Activated effector memory CD4-positive, alpha-beta T cell treated with anti-CD3 and anti-CD28 coated beads, Interleukin-2, amount 50 U/mL, for 16 hours (primary cell): ENCODE measurements around the gene PPM1H.
"Not testable (repeated sequence)": the region's sequence is repeated elsewhere in the genome, so short reads cannot be mapped to it uniquely, and the experiment has no call there.

Source experiments
- DNase-seq: peaks from one replicate; pipeline ENCODE4 v3.0.0-alpha.2; 2020

The PPM1H gene

DNA sequence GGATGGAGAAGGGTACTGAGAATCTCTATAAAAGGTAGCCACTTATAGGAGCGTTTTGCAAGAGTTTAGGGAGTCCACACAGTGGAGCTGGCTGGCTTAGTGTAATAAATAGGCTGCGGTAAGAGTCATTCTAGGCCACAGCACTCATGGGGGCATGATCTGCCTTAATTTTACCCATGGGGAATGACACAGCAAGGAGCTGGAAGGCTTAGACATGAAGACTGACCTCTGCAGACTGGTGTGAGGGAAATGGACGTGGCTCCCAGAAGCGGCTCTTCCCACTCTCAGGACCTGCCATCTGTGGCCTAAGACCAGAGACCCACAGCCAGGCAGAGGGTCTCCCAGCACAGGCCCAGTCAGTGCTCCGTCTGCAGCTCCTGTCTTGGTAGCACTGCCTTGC lies 173.3 kb downstream of the PPM1H start:
- DNase-seq, result no peak

- DNase-seq, result no peak
Observed at GRCh38 chr12:62760779-62761178, 174.2 kb downstream of the PPM1H start.

GRCh38 chr12:62760341-62760740 lies 174.6 kb downstream of the PPM1H start:
- not testable (repeated sequence) for DNase-seq

GRCh38 chr12:62758216-62758615 lies 176.7 kb downstream of the PPM1H start:
- no peak for DNase-seq

DNA sequence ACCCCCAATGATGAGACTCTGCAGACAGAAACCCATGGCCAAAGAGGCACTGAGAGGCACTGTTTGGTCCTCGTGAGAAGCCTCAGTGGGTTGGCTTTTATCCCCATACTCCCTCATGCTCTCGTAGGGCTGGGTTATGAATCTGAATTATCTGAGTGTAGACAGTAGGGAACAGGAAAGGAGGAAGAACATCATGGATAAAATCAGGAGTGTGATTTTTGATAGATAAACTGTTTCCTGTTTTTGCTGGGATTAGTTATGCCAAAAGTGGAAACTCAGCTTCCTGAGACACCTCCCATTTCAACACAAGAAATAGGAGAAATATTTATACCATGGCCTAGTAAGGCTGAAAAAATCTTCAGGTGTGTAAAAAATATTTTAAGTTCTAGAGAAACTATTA lies 177.9 kb downstream of the PPM1H start:
- no peak for DNase-seq

DNA sequence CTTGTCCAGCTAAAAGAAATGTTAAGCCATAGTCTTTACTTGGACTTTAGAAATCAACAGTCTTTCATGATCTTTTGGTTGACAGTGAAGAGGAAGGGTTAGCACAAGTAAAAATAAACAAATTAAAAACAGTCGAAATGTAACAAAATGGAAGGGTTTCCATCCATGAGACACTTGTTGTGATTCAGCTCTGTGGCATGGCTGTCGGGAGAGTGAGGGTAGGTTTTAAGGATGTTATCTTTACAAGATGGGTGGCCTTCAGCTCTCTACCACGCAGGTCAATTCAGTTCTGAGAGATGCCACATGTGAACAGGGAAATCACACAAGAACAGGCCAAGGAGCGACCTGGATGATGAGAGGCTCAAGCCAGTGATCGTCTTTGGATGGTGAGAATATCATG lies 180.2 kb downstream of the PPM1H start:
- no peak for DNase-seq

- no peak for DNase-seq
Observed at GRCh38 chr12:62751810-62752155, 183.2 kb downstream of the PPM1H start.

GRCh38 chr12:62750941-62751809 lies 183.8 kb downstream of the PPM1H start:
- no peak for DNase-seq

DNA sequence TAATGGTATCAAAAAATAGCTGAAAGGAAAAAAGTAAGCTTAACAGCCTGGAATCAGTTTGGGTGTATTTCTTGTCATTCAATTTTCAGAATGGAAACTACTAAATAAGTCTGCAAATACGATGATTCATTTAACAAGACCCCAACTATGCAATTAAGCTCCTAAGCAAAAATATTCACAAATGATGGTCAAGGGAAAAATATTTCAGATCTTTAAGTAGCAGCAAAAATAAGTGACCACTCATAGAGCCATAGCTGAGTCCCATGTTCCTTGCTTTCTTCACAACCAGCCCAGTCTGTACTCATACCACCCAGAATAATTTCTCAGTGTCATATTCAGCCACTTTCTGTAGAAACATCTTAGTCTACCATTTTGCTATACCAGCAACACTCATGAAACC lies 185.4 kb downstream of the PPM1H start:
- no peak for DNase-seq

- no peak for DNase-seq
Observed at GRCh38 chr12:62748941-62749468, 185.9 kb downstream of the PPM1H start.

DNA sequence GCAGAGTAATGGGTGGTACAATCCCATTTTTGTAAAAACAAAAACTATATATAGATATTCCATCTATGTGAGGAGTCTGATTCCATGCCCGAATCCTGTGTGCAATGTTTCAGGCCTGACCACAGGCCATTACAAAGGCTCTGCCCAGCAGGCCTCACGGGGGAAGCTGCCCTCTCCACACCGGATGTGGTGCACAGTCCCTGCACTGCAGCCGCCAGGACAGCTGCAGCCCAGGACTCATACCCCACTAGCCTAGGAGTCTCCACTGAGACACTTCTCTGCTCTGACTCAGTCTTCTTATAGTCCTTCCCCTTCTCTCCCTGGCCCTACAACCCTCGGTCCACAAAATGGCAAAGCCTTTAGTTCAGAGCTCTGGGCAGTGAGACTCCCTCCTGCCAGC lies 190.4 kb downstream of the PPM1H start:
- DNase-seq, result no peak

- no peak for DNase-seq
Observed at GRCh38 chr12:62739266-62740015, 195.5 kb downstream of the PPM1H start.

DNA sequence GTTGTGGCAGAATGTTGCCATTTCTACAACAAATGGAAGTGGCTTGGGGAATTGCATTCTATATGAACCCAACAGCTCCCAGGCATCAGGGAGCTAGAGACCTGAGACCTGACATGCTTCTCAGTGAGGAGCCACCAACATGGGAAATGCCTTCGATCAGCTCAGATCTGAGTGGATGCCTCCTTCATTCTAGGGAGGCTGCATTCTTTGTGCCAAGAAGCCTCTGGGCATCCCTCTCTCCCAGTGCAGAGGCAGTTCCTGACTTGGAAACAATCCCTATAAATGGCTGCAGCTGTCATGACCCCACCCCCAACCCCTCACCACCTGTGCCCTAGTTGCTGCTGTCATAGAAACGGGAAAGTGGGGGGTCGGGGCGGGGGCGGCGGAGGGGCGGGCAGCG lies 196.3 kb downstream of the PPM1H start:
- no peak for DNase-seq

- no peak for DNase-seq
Observed at GRCh38 chr12:62738105-62738504, 196.8 kb downstream of the PPM1H start.

GRCh38 chr12:62737615-62738014 lies 197.3 kb downstream of the PPM1H start:
- DNase-seq, result no peak

DNA sequence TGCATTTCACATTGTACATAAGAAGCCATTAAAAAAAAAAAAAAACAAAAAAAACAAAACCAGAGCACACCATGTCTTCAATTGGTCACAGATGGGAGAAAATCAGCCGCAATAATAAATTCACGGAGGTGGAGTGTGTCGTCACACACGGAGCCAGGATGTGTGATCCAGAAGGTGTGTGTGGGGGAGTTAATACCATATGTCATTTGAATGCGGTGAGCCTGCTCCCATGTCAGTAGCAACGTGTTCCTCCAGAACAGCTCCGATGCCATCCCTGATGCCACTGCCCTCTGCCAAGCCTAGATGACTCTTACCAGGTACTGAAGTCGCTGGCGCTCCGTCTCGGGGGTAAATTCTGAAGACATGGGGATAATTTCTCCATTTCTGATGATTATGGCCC lies 197.8 kb downstream of the PPM1H start:
- no peak for DNase-seq

GRCh38 chr12:62736596-62736995 lies 198.4 kb downstream of the PPM1H start:
- DNase-seq, result no peak

GRCh38 chr12:62732861-62733427 lies 202.0 kb downstream of the PPM1H start:
- no peak for DNase-seq

DNA sequence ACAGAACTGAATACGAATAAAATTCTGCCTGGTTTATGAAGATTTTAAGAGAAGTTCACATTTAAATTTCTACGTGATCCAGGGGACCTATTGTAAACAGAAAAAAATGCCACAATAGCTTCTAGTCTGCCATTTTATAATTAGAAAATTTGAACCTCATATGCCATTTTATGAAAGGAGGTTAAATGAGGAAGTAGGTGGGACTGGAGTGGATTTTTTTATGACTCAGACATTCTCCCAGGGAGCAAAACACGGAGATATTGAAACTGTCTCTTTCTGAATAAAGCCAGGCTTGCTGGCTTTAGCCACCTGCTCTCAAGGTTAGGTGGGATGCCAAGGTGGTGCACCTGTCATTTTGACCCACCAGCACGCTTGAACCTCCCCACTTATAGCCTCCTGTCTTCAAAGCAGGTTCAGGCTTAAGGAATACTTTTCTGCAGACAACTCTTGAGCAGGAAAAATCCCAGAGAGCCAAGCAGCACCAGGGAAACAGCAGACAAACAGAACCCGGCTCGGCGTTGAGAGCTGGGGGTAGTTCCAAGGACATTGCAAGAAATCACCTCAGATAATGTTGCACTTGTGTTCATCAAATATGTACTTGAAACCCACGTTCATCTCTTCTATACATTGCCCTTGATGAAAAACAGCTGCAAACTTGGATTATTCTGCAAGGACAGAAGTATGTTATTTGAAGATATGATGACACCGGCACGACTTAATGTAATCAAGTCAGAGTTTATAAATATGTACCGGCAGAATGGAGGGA lies 203.7 kb downstream of the PPM1H start:
- no peak for DNase-seq

DNA sequence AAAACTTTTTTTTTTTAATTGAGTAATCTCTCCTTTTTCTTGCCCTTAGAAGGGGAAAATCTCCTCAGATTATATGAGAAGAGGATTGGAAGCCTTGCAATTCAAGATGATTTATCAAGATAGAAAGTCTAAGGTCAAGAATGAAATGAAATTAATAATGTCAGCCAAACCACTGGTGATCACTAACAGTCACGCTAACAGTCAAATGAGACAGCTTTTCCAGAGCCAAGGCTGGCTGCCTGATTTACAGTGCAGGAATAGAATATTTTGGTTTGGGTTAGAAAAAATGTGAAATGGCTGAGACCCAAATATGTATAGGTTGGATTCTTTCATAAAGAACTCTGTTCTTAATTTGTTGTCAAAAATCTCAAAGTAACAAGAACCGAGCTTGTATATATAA lies 204.3 kb downstream of the PPM1H start:
- no peak for DNase-seq

DNA sequence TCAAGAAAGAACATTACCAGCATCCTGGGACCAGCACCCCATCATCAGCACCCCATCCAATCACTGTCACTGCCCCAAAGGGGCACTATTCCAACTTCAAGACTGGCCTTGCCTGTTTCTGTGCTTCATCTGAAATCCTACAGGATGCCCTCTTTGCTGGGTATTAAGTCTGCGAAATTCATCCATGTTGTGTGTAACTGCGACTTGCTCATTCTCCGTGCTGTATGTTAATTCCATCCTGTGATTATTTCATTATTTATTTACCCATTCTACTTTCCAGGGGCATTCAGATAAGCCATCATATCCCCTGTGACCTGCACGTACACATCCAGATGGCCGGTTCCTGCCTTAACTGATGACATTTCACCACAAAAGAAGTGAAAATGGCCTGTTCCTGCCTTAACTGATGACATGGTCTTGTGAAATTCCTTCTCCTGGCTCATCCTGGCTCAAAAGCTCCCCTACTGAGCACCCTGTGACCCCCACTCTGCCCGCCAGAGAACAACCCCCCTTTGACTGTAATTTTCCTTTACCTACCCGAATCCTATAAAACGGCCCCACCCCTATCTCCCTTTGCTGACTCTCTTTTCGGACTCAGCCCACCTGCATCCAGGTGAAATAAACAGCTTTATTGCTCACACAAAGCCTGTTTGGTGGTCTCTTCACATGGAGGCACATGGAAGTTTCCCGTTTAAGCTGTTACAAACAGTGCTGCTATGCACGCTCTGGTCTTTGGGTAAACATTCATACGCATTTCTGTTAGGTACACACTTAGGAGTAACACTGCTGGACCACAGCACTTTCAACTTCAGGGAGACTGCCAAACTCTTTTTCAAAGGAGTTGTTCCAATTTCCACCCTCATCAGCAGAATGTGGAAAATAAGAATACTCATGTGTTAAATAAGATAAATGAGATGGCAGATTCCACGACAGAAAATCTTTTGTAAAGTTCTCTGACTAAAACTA lies 205.1 kb downstream of the PPM1H start:
- DNase-seq, result not testable (repeated sequence)

DNA sequence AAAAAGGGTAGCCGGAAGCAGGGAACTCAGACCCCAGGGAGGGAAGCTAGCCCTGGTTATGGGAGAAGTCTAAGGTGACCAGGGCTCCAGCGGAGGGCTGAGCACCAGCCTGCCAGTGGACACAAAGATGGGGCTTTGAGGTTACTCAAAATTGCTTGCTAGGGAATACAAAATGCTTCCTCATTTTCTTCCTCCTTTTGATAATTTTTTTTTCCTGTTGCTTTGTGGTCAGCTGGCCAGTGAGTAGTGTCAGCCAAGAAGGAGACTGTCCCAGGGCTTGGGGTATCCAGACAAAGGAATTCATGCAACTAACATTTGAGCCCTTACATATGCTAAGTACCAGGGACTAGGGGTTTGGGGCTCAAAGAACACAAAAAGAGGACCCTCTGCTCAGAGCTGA lies 206.2 kb downstream of the PPM1H start:
- no peak for DNase-seq
